ENCODE results near the gene KIFC1.
"Not testable (repeated sequence)": the region's sequence is repeated elsewhere in the genome, so short reads cannot be mapped to it uniquely, and the experiment has no call there.

The KIFC1 gene, protein sequence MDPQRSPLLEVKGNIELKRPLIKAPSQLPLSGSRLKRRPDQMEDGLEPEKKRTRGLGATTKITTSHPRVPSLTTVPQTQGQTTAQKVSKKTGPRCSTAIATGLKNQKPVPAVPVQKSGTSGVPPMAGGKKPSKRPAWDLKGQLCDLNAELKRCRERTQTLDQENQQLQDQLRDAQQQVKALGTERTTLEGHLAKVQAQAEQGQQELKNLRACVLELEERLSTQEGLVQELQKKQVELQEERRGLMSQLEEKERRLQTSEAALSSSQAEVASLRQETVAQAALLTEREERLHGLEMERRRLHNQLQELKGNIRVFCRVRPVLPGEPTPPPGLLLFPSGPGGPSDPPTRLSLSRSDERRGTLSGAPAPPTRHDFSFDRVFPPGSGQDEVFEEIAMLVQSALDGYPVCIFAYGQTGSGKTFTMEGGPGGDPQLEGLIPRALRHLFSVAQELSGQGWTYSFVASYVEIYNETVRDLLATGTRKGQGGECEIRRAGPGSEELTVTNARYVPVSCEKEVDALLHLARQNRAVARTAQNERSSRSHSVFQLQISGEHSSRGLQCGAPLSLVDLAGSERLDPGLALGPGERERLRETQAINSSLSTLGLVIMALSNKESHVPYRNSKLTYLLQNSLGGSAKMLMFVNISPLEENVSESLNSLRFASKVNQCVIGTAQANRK

DNA sequence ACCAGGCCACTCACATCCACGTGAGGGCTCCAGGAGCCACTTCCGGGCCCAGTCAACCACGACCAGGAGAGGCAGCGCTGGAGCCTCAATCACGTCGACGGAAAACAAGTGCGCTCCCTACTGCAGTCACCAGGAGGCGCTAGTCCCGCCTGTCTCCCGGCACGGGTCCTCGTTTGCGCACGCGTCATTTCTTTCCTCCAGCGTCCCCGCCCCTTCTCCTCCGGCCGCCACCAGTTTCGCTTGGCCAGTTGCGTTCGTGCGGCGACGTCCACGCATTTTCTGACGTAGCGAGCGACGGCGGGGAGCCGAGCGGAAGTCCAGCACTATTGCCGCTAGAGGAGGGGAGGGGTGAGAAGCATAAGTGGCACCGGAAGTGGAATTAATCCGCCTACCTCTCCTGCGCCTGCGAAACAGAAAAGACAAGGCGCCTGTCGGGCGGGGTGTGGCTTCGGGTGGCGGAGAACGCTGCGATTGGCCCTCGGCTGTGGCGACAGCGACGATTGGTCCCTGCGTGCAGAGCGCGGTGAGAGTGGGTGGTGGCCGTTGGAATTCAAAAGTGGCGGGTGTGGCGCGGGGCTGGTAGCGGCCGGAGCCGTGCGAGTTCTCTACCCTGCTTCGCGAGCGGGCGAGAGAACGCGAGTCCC, at the start of gene KIFC1:
Gene KIFC1 (plus strand): TSS at position 546 of the 644 bp plus-strand sequence. CDS start 163 bp downstream, outside the sequence.
- peak; percentile 96 for DNase-seq

DNA sequence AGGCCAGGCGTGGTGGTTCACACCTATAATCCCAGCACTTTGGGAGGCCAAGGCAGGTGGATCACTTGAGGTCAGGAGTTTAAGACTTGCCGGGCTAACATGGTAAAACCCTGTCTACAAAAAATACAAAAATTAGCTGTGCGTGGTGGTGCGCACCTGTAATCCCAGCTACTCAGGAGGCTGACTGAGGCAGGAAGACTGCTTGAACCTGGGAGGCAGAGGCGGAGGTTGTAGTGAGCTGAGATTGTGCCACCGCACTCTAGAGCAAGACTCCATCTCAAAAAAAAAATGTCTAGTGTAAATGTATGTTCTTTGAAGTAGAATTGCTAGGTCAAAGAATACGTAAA, 48.0 kb upstream of the KIFC1 start:
- not testable (repeated sequence) for DNase-seq

GRCh38 chr6:33343953-33344611, 47.5 kb upstream of the KIFC1 start:
- no peak for DNase-seq

- peak; percentile 1 for DNase-seq
These were observed 46.6 kb upstream of the KIFC1 start for GRCh38 chr6:33344701-33345697.

DNA sequence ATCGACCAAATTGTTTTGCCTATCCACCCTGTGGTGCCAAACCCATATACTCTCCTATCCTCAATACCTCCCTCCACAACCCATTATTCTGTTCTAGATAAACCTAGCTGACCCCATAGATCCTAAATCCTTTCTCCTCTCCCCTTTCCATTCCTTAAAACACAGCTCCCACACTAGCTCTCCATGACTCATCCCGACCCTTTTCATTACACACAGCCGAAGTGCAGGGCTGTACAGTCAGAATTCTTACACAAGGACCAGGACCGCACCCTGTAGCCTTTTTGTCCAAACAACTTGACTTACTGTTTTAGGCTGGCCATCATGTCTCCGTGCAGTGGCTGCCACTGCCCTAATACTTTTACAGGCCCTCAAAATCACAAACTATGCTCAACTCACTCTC, 44.7 kb upstream of the KIFC1 start:
- not testable (repeated sequence) for DNase-seq

DNA sequence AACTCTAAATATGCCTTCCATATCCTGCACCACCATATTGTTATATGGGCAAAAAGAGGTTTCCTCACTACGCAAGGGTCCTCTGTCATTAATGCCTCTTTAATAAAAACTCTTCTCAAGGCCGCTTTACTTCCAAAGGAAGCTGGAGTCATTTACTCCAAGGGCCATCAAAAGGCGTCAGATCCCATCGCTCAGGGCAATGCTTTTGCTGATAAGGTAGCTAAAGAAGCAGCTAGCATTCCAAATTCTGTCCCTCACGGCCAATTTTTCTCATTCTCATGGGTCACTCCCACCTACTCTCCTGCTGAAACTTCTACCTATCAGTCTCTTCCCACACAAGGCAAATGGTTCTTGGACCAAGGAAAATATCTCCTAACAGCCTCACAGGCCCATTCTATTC, 43.8 kb upstream of the KIFC1 start:
- no peak for DNase-seq

DNA sequence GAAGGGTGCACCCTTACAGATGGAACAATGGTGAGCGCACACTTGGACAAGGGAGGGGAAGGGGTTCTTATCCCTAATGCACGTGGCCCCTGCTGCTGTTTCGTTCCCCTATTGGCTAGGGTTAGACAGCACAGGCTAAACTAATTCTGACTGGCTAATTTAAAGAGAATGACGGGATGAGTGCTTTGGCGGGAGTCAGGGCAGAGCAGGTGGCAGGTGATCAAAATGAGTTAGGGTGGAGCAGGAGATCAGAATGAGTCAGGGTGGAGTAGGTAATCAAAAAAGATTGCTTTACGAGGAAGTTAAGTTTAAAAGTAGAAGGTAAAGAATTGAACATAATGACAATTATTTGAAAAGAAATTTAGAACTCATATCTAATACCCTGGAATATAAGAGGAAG, 35.8 kb upstream of the KIFC1 start:
- not testable (repeated sequence) for DNase-seq

GRCh38 chr6:33356295-33356694, 35.3 kb upstream of the KIFC1 start:
- DNase-seq, result no peak

DNA sequence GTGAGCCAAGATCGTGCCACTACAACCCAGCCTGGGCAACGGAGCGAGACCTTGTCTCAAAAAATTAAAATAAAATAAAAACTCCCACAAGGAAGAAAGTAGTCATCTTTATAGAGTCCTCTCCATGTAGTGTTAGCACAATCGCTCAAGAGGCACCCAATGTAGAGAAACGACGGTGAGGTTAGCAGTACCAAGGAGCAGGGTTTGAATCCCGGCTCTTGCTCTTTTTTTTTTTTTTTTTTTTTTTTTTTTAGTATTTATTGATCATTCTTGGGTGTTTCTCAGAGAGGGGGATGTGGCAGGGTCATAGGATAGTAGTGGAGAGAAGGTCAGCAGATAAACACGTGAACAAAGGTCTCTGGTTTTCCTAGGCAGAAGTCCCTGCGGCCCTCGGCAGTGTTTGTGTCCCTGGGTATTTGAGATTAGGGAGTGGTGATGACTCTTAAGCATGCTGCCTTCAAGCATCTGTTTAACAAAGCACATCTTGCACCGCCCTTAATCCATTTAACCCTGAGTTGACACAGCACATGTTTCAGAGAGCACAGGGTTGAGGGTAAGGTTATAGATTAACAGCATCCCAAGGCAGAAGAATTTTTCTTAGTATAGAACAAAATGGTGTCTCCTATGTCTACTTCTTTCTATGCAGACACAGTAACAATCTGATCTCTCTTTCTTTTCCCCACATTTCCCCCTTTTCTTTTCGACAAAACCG, 34.3 kb upstream of the KIFC1 start:
- not testable (repeated sequence) for DNase-seq

DNA sequence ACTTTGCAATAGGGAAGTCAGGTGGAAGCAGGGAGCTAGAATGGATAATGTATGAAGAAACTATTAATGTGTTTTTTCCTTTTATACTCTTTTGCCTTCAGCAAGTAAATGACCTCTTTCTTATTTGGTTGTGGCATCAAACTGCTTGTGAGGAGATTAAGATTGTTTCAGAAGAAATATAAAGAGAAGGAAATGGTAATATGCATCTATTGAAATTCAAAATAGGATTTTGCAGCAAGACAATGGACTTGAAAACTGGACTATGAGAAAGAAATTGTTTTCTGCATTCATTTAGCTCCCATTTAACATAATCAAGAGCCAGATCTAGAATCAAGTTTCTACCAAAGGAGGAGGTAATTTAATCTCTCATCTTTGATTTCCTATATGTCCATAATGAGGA, 32.3 kb upstream of the KIFC1 start:
- DNase-seq, result no peak

DNA sequence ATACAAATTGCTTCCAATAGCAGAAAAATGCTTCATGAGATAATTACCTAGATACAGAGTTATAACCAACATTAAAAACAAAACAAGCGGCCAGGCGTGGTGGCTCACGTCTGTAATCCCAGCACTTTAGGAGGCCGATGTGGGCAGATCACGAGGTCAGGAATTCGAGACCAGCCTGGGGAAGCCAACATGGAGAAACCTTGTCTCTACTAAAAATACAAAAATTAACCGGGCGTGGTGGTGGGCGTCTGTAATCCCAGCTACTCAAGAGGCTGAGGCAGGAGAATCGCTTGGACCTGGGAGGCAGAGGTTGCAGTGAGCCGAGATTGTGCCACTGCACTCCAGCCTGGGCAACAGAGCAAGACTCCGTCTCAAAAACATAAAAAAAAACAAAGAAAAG, 28.1 kb upstream of the KIFC1 start:
- not testable (repeated sequence) for DNase-seq

- DNase-seq, result not testable (repeated sequence)
These were observed 27.0 kb upstream of the KIFC1 start for GRCh38 chr6:33364475-33365205.

DNA sequence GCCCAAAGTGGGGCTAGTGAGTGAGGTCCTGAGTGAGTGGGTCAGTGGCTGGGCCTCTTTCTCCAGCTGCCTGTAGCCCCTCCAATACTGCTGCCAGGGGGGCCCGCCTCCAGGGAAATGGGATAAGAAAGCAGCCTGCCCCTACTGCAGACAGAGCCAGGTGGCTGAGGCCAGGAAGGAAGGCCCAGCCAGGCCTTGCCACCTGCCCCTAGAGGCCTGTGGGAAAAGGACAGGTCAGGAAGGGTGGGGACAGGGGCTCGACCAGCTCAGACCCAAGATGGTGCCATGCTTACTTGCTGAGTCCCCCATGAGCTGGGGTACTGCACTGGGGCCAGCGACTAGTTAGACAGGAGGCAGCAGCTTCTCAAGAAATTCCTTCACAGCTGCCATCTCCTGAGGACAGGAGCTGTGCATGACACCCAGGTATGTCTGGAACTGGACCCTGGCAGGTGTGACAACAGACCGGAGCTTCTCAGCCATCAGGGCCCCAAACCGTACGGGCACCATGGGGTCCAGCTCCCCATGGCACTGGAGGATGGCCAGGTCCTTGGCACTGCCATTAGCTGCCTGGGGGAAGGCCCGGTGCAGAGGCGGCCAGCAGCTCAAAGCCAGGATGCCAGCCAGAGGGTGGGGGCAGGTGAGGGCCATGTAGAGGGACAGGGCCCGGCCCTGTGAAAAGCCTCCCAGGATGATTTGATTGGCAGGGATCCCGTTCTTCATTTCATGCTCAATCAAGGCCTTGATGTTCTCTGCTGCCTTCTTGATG, 26.2 kb upstream of the KIFC1 start:
- DNase-seq, result not testable (repeated sequence)

- DNase-seq, result no peak
These were observed 24.5 kb upstream of the KIFC1 start for GRCh38 chr6:33367009-33367714.

DNA sequence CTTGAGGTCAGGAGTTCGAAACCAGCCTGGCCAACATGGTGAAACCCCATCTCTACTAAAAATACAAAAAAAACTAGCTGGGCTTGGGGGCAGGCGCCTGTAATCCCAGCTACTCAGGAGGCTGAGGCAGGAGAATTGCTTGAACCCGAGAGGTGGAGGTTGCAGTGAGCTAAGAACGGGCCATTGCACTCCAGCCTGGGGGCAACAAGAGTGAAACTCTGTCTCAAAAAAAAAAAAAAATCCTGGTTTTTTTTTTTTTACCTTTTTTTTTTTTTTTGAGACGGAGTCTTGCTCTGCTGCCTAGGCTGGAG, 24.0 kb upstream of the KIFC1 start:
- not testable (repeated sequence) for DNase-seq

DNA sequence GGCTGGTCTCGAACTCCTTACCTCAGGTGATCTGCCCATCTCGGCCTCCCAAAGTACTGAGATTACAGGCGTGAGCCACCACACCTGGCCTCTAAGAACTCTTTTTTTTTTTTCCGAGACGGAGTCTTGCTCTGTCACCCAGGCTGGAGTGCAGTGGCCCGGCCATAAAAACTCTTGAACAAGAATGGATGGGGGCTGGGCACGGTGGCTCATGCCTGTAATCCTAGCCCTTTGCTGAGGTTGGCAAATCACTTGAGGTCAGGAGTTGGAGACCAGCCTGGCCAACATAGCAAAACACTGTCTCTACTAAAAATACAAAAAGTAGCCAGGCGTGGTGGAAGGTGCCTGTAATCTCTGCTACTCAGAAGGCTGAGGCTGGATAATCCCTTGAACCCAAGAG, 19.7 kb upstream of the KIFC1 start:
- not testable (repeated sequence) for DNase-seq

GRCh38 chr6:33372526-33373123, 19.0 kb upstream of the KIFC1 start:
- DNase-seq, result no peak

DNA sequence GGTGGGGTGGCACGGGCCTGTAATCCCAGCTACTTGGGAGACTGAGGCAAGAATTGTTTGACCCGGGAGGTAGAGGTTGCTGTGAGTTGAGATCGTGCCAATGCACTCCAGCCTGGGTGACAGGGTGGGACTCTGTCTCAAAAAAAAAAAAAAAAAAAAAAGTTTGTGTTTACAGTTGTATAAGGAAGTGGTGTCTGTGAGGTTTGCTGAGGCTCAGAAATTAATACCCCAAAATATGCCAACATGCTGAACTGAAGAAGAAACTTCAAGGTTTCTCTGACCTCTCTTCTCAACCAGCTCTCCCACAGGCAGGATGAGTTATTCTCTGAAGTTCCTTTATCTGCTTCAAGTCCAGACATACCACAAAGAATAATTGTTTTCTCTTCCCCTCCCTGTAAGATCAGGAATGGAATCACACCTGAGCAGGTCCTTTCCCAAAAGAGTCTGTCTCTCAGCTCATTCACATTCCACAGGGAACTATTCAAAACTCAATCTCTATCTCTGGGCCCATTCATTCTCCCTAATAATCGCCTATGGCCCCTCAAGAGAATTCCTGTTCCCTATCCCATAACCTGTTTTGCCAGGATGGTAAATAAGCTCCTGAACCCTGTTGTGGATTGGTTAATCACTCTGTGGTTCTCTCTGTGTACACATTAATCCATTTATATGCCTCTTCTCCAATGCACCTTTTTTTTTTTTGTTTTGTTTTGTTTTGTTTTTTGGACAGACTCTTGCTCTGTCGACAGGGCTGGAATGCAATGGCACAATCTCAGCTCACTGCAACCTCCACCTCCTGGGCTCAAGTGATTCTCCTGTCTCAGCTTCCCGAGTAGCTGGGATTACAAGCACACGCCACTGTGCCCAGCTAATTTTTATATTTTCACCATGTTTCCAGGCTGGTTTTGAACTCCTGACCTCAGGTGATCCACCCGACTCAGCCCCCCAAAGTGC, 17.4 kb upstream of the KIFC1 start:
- DNase-seq, result no peak
